ENCODE data around the gene OLFML1. TPM values are rescaled to one million over a fixed set of nuclear protein-coding genes. Genes with fewer than 3 reads are reported as not detected.

The OLFML1 gene
- total RNA-seq, 1 experiment from 2014 or later, result not detected

- no peak for TF ChIP-seq CTCF (IDR thresholded peaks at IDR 0.05; ENCODE audit: unreplicated experiment)
- DNase-seq, result no peak
These were observed 13.8 kb downstream of the OLFML1 start for GRCh38 chr11:7499081-7499480.

GRCh38 chr11:7500251-7500650 lies 14.9 kb downstream of the OLFML1 start:
- Mint-ChIP-seq H3K36me3 (ENCODE audit: insufficient read depth, unreplicated experiment) (no peaks in the 10 kb centered on the region), H3K4me1 (ENCODE audit: low read depth, unreplicated experiment) (no peaks in the 10 kb centered on the region), H3K4me3 (ENCODE audit: low read depth, unreplicated experiment) (no peak overlapping the region), H3K27ac (ENCODE audit: unreplicated experiment) (no peak overlapping the region), H3K9me3 (ENCODE audit: low read depth, unreplicated experiment) (no peaks in the 10 kb centered on the region), H3K27me3 (ENCODE audit: unreplicated experiment) (peaks cover 37% of the 10 kb centered on the region)
- no TSS peak for BruUV-seq (replicated peaks)
- no peak for DNase-seq
- intact Hi-C loops (cut with micrococcal nuclease; ENCODE audit: unreplicated experiment), result no loop called here
- CTCF ChIA-PET, result interaction anchor here (0.8 kb wide), 1 partner anchor 207 kb away, joined by 3 read pairs; no protein-coding TSS in a partner anchor
- no peak for TF ChIP-seq CTCF (IDR thresholded peaks at IDR 0.05; ENCODE audit: unreplicated experiment)

More at GRCh38 chr11:7499081-7499480, 13.8 kb downstream of the OLFML1 start:
- Mint-ChIP-seq H3K27me3 (ENCODE audit: unreplicated experiment) (peaks cover 48% of the 10 kb centered on the region), H3K36me3 (ENCODE audit: insufficient read depth, unreplicated experiment) (no peaks in the 10 kb centered on the region), H3K4me1 (ENCODE audit: low read depth, unreplicated experiment) (no peaks in the 10 kb centered on the region), H3K27ac (ENCODE audit: unreplicated experiment) (no peak overlapping the region), H3K4me3 (ENCODE audit: low read depth, unreplicated experiment) (no peak overlapping the region), H3K9me3 (ENCODE audit: low read depth, unreplicated experiment) (no peaks in the 10 kb centered on the region)
- BruUV-seq (replicated peaks), result no TSS peak
- intact Hi-C loops (cut with micrococcal nuclease; ENCODE audit: unreplicated experiment), result no loop called here
- CTCF ChIA-PET, result no interaction called here

GRCh38 chr11:7501251-7501650 lies 15.9 kb downstream of the OLFML1 start:
- TF ChIP-seq CTCF (IDR thresholded peaks at IDR 0.05; ENCODE audit: unreplicated experiment), result no peak
- Mint-ChIP-seq H3K27me3 (ENCODE audit: unreplicated experiment) (peaks cover 37% of the 10 kb centered on the region), H3K36me3 (ENCODE audit: insufficient read depth, unreplicated experiment) (no peaks in the 10 kb centered on the region), H3K4me1 (ENCODE audit: low read depth, unreplicated experiment) (no peaks in the 10 kb centered on the region), H3K4me3 (ENCODE audit: low read depth, unreplicated experiment) (no peak overlapping the region), H3K9me3 (ENCODE audit: low read depth, unreplicated experiment) (no peaks in the 10 kb centered on the region), H3K27ac (ENCODE audit: unreplicated experiment) (no peak overlapping the region)
- CTCF ChIA-PET, result no interaction called here
- intact Hi-C loops (cut with micrococcal nuclease; ENCODE audit: unreplicated experiment), result no loop called here
- DNase-seq, result no peak
- BruUV-seq (replicated peaks), result no TSS peak

- intact Hi-C loops (cut with micrococcal nuclease; ENCODE audit: unreplicated experiment), result no loop called here
- no peak for DNase-seq
- no TSS peak for BruUV-seq (replicated peaks)
- Mint-ChIP-seq H3K36me3 (ENCODE audit: insufficient read depth, unreplicated experiment) (no peaks in the 10 kb centered on the region), H3K27me3 (ENCODE audit: unreplicated experiment) (peaks cover 37% of the 10 kb centered on the region), H3K4me3 (ENCODE audit: low read depth, unreplicated experiment) (no peak overlapping the region), H3K4me1 (ENCODE audit: low read depth, unreplicated experiment) (no peaks in the 10 kb centered on the region), H3K27ac (ENCODE audit: unreplicated experiment) (no peak overlapping the region), H3K9me3 (ENCODE audit: low read depth, unreplicated experiment) (no peaks in the 10 kb centered on the region)
- TF ChIP-seq CTCF (IDR thresholded peaks at IDR 0.05; ENCODE audit: unreplicated experiment), result no peak
- CTCF ChIA-PET, result interaction anchor here (0.6 kb wide), 1 partner anchor 1083 kb away, joined by 4 read pairs; no protein-coding TSS in a partner anchor
These were observed 16.6 kb downstream of the OLFML1 start for GRCh38 chr11:7501894-7502293.
